Measurements from ENCODE around the gene NCKAP5. TPM values are rescaled to one million over a fixed set of nuclear protein-coding genes. Genes with fewer than 3 reads are reported as not detected.

The NCKAP5 gene
- total and polyA plus RNA-seq, 2 of the 13 experiments (the other 11 are each of a cell fraction or from before 2014, with no cell fraction given), result 0.01 TPM; not detected in 1

DNA sequence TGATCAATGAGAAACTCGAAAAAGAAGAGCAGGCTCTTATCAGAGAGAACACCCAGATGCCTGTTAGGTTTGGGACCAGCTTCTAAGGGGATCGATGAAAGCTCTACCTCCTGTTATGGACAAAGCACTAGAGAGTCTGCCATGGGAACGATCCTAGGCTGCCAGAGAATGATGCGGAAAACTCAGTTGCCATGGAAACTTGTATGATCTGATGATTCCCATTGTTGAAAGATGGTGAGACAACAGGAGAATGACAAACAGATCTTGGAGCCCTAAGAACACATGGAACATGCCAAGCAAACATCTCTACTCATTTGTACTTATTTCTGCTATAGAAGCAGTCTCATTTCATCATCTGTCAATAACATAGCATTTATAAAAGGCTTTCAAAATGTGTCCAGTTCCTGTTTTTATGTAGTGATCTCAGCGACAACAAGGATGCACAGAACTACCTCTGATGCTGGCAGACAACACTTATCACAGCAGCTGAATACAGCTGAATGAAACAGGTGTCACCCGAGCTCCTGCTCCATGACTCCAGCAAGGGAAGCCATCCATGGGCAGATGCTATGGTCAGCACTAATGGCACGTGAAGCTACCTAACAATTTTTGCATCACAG is 59.6 kb downstream of the NCKAP5 start:
- intact Hi-C loops (cut with micrococcal nuclease; ENCODE audit: unreplicated experiment), result no loop called here
- no peak overlapping the region for H2AFZ ChIP-seq (ENCODE audit: low read length)
- no peak for ATAC-seq
- no peak for FAIRE-seq
- WGBS (ENCODE audit: low lambda C conversion rate), result 15% methylated on average over 7 of the region's 7 CpGs
- H3K4me3 ChIP-seq (replicated peaks in 1 of 3; ENCODE audit: insufficient read depth in 1 of 3, low read depth in 2 of 3, low read length in 3 of 3), result no peak overlapping the region
- no peaks in the 10 kb centered on the region for H3K79me2 ChIP-seq (ENCODE audit: insufficient read depth, low read length)
- ChIA-PET CTCF (ENCODE audit: low intra/inter-chr PET ratio, low total read pairs) (no interaction called here), POLR2A (no interaction called here)
- TF ChIP-seq RFX1 (IDR thresholded peaks at IDR 0.05) (peak; percentile 14; the same call in 1 of the 2 replicates), CHD2 (IDR thresholded peaks at IDR 0.05; ENCODE audit: low read depth, low read length) (no peak)
- no peaks in the 10 kb centered on the region for H4K20me1 ChIP-seq (ENCODE audit: insufficient read depth, low read length)
- H3K9ac ChIP-seq (ENCODE audit: insufficient read depth, low read depth, low read length), result no peak overlapping the region
- in situ Hi-C loops (cut with HindIII; ENCODE audit: extremely low pct_ligation_motif_present, low pct_unique_long_range_greater_than_20kb), result no loop called here
- H3K27ac ChIP-seq (ENCODE audit: extremely low read length, insufficient read depth, low read length), result no peak overlapping the region
- no peaks in the 10 kb centered on the region for H3K27me3 ChIP-seq (ENCODE audit: control insufficient read depth in 1 of 2, insufficient read depth in 2 of 2, low read length in 2 of 2)
- H3K4me2 ChIP-seq (ENCODE audit: low read depth, low read length), result no peak overlapping the region
- DNase-seq (ENCODE audit: low spot score), result no peak
- no peaks in the 10 kb centered on the region for H3K4me1 ChIP-seq (ENCODE audit: insufficient read depth, low read length)
- no peaks in the 10 kb centered on the region for H3K36me3 ChIP-seq (replicated peaks in 1 of 2; ENCODE audit: control insufficient read depth in 1 of 2, insufficient read depth in 2 of 2, low read length in 2 of 2)
- BruUV-seq (replicated peaks), result no TSS peak
- H3K9me3 ChIP-seq (ENCODE audit: low read length), result no peaks in the 10 kb centered on the region

DNA sequence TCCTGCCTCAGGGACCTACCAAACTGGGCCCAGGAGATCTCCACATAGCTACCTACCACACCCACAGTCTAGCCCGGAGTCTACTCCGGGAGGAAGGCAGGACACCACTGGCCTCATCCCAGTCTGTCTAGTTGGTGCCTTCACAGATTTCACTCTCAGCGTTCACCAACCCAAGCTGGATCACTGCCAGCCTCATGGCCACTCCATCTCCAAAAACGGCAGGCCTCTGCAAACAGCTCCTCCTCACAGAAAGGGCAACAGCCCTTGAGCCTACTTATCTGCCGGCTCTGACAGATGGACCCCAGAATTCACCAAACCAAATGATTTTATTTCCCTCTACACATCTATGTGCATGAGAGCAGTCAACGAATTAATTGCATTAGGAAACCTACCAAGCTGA is 61.3 kb downstream of the NCKAP5 start:
- in situ Hi-C loops (cut with HindIII; ENCODE audit: extremely low pct_ligation_motif_present, low pct_unique_long_range_greater_than_20kb), result no loop called here
- DNase-seq (ENCODE audit: low spot score) (no peak), ATAC-seq (no peak), FAIRE-seq (no peak)
- no peak overlapping the region for H3K4me2 ChIP-seq (ENCODE audit: low read depth, low read length)
- H3K9me3 ChIP-seq (ENCODE audit: low read length), result no peaks in the 10 kb centered on the region
- ChIA-PET CTCF (ENCODE audit: low intra/inter-chr PET ratio, low total read pairs) (no interaction called here), POLR2A (no interaction called here)
- BruUV-seq (replicated peaks), result no TSS peak
- H3K27ac ChIP-seq (ENCODE audit: extremely low read length, insufficient read depth, low read length), result no peak overlapping the region
- intact Hi-C loops (cut with micrococcal nuclease; ENCODE audit: unreplicated experiment), result no loop called here
- WGBS (ENCODE audit: low lambda C conversion rate), result 33% methylated on average over 6 of the region's 6 CpGs
- H3K36me3 ChIP-seq (replicated peaks in 1 of 2; ENCODE audit: control insufficient read depth in 1 of 2, insufficient read depth in 2 of 2, low read length in 2 of 2), result no peaks in the 10 kb centered on the region
- TF ChIP-seq, protein P1, sequence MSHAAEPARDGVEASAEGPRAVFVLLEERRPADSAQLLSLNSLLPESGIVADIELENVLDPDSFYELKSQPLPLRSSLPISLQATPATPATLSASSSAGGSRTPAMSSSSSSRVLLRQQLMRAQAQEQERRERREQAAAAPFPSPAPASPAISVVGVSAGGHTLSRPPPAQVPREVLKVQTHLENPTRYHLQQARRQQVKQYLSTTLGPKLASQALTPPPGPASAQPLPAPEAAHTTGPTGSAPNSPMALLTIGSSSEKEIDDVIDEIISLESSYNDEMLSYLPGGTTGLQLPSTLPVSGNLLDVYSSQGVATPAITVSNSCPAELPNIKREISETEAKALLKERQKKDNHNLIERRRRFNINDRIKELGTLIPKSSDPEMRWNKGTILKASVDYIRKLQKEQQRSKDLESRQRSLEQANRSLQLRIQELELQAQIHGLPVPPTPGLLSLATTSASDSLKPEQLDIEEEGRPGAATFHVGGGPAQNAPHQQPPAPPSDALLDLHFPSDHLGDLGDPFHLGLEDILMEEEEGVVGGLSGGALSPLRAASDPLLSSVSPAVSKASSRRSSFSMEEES (CRISPR knock-in tag; IDR thresholded peaks at IDR 0.05), result no peak
- no peak for TF ChIP-seq U2AF1 (optimal IDR thresholded peaks at IDR 0.05; ENCODE audit: low read depth, low read length)
- no peak for TF ChIP-seq ZNF460 (CRISPR knock-in tag; IDR thresholded peaks at IDR 0.05; ENCODE audit: borderline replicate concordance)
- no peak for TF ChIP-seq ZIK1 (CRISPR knock-in tag; IDR thresholded peaks at IDR 0.05; ENCODE audit: borderline replicate concordance, low read depth)
- TF ChIP-seq CC2D1A (CRISPR knock-in tag; IDR thresholded peaks at IDR 0.05), result no peak
- TF ChIP-seq ATF1 (CRISPR knock-in tag; IDR thresholded peaks at IDR 0.05), result no peak
- no peak for TF ChIP-seq ZNF44 (CRISPR knock-in tag; IDR thresholded peaks at IDR 0.05)
- no peak for TF ChIP-seq SIX1 (CRISPR knock-in tag; IDR thresholded peaks at IDR 0.05; ENCODE audit: borderline replicate concordance)
- no peak for TF ChIP-seq ZNF260 (CRISPR knock-in tag; IDR thresholded peaks at IDR 0.05; ENCODE audit: borderline replicate concordance, low read depth)
- no peak for TF ChIP-seq HHEX (CRISPR knock-in tag; IDR thresholded peaks at IDR 0.05)
- no peak for TF ChIP-seq DR1 (CRISPR knock-in tag; IDR thresholded peaks at IDR 0.05)
- TF ChIP-seq MAF1 (CRISPR knock-in tag; IDR thresholded peaks at IDR 0.05; ENCODE audit: borderline replicate concordance), result no peak
- no peak for TF ChIP-seq ZNF772 (CRISPR knock-in tag; IDR thresholded peaks at IDR 0.05)
- no peak for TF ChIP-seq EP300 (IDR thresholded peaks at IDR 0.05; ENCODE audit: low read depth in 2 of 2, low read length in 2 of 2)
- TF ChIP-seq EP300 (CRISPR knock-in tag; IDR thresholded peaks at IDR 0.05; ENCODE audit: borderline replicate concordance), result no peak
- TF ChIP-seq, protein P2, sequence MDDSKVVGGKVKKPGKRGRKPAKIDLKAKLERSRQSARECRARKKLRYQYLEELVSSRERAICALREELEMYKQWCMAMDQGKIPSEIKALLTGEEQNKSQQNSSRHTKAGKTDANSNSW (CRISPR knock-in tag; IDR thresholded peaks at IDR 0.05; ENCODE audit: borderline replicate concordance), result no peak
- no peak for TF ChIP-seq MEIS1 (CRISPR knock-in tag; IDR thresholded peaks at IDR 0.05; ENCODE audit: borderline replicate concordance)
- TF ChIP-seq CREB1 (IDR thresholded peaks at IDR 0.05), result no peak
- no peak for TF ChIP-seq CREB1 (CRISPR knock-in tag; IDR thresholded peaks at IDR 0.05)
- H3K4me3 ChIP-seq (replicated peaks in 1 of 3; ENCODE audit: insufficient read depth in 1 of 3, low read depth in 2 of 3, low read length in 3 of 3), result no peak overlapping the region
- H2AFZ ChIP-seq (ENCODE audit: low read length), result no peak overlapping the region
- no peaks in the 10 kb centered on the region for H4K20me1 ChIP-seq (ENCODE audit: insufficient read depth, low read length)
- no peaks in the 10 kb centered on the region for H3K4me1 ChIP-seq (ENCODE audit: insufficient read depth, low read length)
- H3K79me2 ChIP-seq (ENCODE audit: insufficient read depth, low read length), result no peaks in the 10 kb centered on the region
- H3K27me3 ChIP-seq (ENCODE audit: control insufficient read depth in 1 of 2, insufficient read depth in 2 of 2, low read length in 2 of 2), result no peaks in the 10 kb centered on the region
- no peak overlapping the region for H3K9ac ChIP-seq (ENCODE audit: insufficient read depth, low read depth, low read length)

All from HepG2 (cell line).